Islet of Langerhans (tissue), 1 donor: ENCODE measurements around the gene PDE4A.

ENCODE experiments used
- FAIRE-seq: peaks from one replicate; lab custom pipeline; 2011; peaks lifted over from hg19 to GRCh38; lab: Jason Lieb, UNC

The PDE4A gene

GRCh38 chr19:10468133-10468532 is 47.8 kb downstream of the PDE4A start:
- no peak for FAIRE-seq

- no peak for FAIRE-seq
Measured at GRCh38 chr19:10471909-10472308, 51.6 kb downstream of the PDE4A start.

DNA sequence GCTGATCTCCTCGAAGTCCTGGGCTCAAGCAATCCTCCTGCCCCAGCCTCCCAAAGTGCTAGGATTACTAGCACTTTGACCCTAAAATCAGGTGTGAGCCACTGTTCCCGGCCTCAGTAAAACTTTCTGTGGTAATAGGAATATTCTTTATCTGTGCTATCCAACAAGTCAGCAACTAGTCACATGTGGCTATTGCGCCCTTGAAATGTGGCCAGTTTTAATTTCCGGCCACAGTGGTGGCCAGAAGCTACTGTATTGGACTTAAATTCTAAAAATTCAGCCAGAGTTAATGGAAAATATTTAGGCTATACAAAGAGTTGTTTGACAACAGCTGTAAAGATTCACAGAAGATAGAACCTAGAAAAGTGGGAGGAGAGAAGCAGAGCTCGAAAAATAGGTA is 52.9 kb downstream of the PDE4A start:
- FAIRE-seq, result no peak

- FAIRE-seq, result no peak
Measured at GRCh38 chr19:10474962-10475451, 54.7 kb downstream of the PDE4A start.

DNA sequence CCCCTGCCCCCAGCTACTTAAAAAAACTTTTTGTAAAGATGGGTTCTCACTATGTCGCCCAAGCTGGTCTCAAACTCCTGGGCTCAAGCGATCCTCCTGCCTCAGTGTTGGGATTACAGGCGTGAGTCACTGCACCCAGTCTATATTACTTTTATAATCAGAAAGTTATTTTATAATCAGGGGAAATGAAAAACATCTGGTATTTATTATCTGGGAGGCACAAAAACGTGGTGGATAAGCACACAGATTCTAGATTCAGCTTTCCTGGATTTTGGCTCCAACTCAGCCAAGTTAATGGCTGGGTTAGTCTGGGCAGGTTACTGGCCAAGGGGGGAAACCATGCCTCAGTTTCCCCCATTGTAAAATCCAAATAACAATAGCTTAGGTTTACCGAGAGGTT is 58.1 kb downstream of the PDE4A start:
- FAIRE-seq, result no peak

DNA sequence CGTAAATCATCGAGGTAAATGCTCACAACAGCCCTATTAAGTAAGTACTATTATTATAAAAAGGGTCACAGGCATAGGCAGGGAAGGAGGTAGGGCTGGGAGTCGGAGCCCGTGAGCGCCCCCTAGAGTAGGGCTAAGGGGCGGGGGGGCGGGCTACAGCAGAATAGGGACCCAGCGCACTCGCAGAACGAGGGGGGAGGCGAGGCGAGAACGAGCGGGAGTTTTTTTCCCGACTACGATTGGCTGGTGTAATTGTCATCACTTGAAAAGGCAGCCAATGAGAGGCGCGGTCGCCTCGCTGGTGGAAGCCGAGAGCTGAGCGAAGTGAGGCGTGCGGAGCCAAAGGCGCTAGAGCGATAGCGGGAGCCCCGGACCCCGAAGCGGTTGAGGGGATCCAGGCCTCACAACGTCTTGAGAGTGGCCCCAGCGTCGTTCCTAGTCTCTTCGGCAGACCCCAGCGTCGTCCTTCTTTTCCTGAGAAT is 58.6 kb downstream of the PDE4A start:
- no peak for FAIRE-seq

- FAIRE-seq, result no peak
Measured at GRCh38 chr19:10486551-10486950, 66.2 kb downstream of the PDE4A start.

DNA sequence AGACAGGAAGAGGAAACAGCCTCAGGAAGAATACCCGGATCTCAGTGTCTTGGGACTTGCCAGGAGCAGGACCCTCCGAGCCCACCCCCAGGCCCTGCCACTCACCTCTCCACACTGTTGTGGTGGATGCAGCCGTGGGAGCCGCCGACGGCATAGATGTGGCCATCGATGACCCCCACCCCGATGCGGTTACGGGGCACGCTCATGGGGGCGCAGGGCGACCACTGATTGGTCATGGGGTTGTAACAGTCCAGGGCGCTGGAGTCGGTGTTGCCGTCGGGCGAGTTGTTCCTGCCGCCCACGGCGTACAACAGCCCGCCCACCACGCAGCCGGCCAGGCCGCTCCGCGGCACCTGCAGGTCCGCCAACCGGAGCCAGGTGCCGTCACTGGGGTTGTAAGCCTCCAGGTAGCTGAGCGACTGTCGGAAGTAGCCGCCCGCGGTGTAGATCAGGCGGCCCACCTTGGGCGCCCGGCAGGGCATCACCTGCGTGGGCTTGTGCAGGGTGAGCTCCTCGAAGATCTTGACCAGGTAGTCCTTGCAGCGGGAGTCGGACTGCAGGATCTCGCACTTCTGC is 71.2 kb downstream of the PDE4A start:
- FAIRE-seq, result no peak

GRCh38 chr19:10497371-10497770 is 77.0 kb downstream of the PDE4A start:
- no peak for FAIRE-seq

- FAIRE-seq, result no peak
Measured at GRCh38 chr19:10499550-10500246, 79.4 kb downstream of the PDE4A start.

DNA sequence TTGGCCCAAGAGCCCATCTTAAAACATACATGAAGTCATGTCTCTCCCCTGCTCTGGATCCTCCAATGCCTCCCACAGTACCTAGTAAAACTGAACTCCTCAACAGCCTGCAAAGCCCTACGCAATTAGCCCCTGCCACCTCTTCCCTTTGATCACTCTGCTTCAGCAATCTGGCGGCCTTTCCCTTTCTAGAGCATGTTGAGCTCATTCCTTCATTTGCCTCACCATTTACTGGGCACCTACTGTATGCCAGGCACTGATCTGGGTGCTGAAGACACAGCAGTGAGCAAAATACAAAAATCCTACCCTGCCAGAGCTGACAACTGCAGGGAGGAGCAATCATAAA is 79.9 kb downstream of the PDE4A start:
- FAIRE-seq, result no peak

GRCh38 chr19:10501971-10502523 is 81.7 kb downstream of the PDE4A start:
- FAIRE-seq, result no peak

- no peak for FAIRE-seq
Measured at GRCh38 chr19:10502524-10503001, 82.2 kb downstream of the PDE4A start.

- FAIRE-seq, result no peak
Measured at GRCh38 chr19:10503002-10503789, 82.9 kb downstream of the PDE4A start, which contains the start of gene KEAP1. Gene KEAP1 (minus strand): TSS chr19:10503356. CDS start chr19:10500033, 3,323 bp downstream.

- FAIRE-seq, result no peak
Measured at GRCh38 chr19:10505583-10506229, 85.4 kb downstream of the PDE4A start.

DNA sequence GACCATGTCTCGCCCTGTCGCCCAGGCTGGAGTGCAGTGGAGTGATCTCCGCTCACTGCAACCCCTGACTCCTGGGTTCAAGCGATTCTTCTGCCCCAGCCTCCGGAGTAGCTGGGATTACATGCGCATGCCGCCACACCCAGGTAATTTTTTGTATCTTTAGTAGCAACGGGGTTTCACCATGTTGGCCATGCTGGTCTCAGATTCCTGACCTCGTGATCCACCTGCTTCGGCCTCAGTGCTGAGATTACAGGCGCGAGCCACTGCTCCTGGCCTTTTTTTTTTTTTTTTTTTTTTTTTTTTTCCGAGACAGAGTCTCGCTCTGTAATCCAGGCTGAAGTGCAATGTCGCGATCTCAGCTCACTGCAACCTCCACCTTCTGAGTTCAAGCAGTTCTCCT is 87.7 kb downstream of the PDE4A start:
- FAIRE-seq, result no peak

DNA sequence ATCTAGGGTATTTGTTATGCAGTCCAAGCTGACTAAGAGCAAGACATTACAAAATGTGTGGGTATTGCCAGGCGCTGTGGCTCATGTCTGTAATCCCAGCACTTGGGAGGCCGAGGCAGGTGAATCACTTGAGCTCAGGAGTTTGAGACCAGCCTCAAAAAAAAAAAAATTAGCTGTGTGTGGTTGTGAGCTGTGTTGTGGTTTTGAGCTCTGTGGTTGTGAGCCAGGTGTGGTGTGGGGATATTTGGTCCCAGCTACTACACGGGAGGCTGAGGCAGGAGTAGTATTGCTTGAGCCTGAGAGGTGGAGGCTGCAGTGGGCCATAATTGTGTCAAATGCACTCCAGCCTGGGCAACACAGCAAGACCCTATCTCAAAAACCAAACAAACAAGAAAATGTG is 88.4 kb downstream of the PDE4A start:
- no peak for FAIRE-seq

- FAIRE-seq, result no peak
Measured at GRCh38 chr19:10510301-10510802, 90.0 kb downstream of the PDE4A start.

DNA sequence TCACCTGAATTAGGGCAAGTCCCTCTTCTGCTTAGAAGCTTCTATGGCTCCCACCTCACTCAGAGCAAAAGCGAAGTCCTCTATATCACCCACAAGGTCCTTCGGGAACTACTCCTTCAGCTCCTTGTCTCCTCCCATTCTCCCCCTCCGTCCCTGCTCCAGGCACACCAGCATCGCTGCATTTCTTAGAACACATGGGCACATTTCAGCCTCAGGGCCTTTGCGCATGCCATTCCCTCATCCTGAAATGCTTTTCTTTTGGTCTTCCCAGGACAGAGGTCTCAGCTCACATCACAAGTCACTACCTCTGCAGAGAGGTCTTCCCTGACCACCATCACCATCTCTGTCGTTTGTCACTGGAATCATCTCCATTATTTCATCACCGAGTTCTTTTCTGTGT is 92.9 kb downstream of the PDE4A start:
- FAIRE-seq, result no peak

- FAIRE-seq, result no peak
Measured at GRCh38 chr19:10514211-10515145, 94.1 kb downstream of the PDE4A start.

- no peak for FAIRE-seq
Measured at GRCh38 chr19:10516064-10516385, 95.7 kb downstream of the PDE4A start.
